Neuron (in vitro differentiated cells): ENCODE results near the gene NLRX1.
A peak's percentile ranks its signal among the peaks of the same experiment; 100 is the strongest.
"Not testable (repeated sequence)": the region's sequence is repeated elsewhere in the genome, so short reads cannot be mapped to it uniquely, and the experiment has no call there.

ENCODE experiments used
- H2AFZ ChIP-seq: one replicate; pipeline ENCODE4 v1.6.1; 2013; ENCODE audit warnings: low read depth, mild to moderate bottlenecking, inconsistent platforms, low read length, moderate library complexity
- H3K27me3 ChIP-seq: one replicate; pipeline ENCODE4 v1.6.1; 2013; ENCODE audit warnings: low read length; ENCODE audit not compliant: insufficient read depth
- H3K36me3 ChIP-seq: one replicate; pipeline ENCODE4 v1.6.1; 2013; ENCODE audit warnings: low read length; ENCODE audit not compliant: insufficient read depth
- H3K4me1 ChIP-seq: one replicate; pipeline ENCODE4 v1.6.1; 2013; ENCODE audit warnings: low read length; ENCODE audit not compliant: insufficient read depth
- H3K4me3 ChIP-seq: 2 replicates; pipeline ENCODE4 v1.5.1; 2013; ENCODE audit warnings: mild to moderate bottlenecking, low read length, moderate library complexity
- H3K9me3 ChIP-seq: one replicate; pipeline ENCODE4 v1.6.1; 2013; ENCODE audit warnings: low read length

NLRX1 gene

GRCh38 chr11:119168471-119169281 lies at the start of gene NLRX1:
NLRX1 (plus strand) TSS chr11:119168725; CDS start chr11:119171404, 2,679 bp downstream.
- H3K4me3 ChIP-seq, result peak within 1 kb of the TSS; percentile 25
- no peaks in the 10 kb centered on the region for H3K9me3 ChIP-seq
- H3K4me1 ChIP-seq, result no peaks in the 10 kb centered on the region
- no peaks in the 10 kb centered on the region for H3K36me3 ChIP-seq
- peak within 1 kb of the TSS; percentile 49 for H2AFZ ChIP-seq
- H3K27me3 ChIP-seq, result peaks cover 13% of the 10 kb centered on the region

- Histone ChIP-seq H3K4me3 (no peak overlapping the region), H3K4me1 (peaks cover 14% of the 10 kb centered on the region), H3K9me3 (no peaks in the 10 kb centered on the region), H2AFZ (no peak overlapping the region), H3K36me3 (peaks cover 5% of the 10 kb centered on the region), H3K27me3 (no peaks in the 10 kb centered on the region)
These were observed 49.6 kb upstream of the NLRX1 start for GRCh38 chr11:119118946-119119345.

DNA sequence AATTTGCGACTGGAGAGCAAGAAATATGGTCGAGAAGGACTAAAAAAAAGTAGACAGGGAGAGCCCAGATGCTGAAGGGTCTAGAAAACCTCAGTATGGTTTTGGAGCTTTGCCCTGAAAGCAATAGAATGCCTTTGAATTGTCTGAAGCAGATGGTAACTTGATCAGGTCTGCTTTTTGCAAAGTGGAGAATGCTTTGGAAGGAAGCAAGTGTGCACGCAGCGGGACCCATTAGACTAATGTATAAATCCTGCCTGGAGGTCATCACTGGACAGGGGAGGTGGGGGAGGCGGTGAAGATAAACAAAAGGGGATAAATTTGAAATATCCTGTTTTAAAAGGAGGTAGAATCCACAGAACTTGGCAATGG lies 47.9 kb upstream of the NLRX1 start:
- Histone ChIP-seq H3K36me3 (peaks cover 13% of the 10 kb centered on the region), H3K9me3 (no peaks in the 10 kb centered on the region), H3K27me3 (no peaks in the 10 kb centered on the region), H2AFZ (peak overlapping the region; percentile 48), H3K4me3 (peak overlapping the region; percentile 58), H3K4me1 (peaks cover 14% of the 10 kb centered on the region)

- Histone ChIP-seq H3K4me3 (peak within 1 kb of the TSS; percentile 78), H3K4me1 (peaks cover 14% of the 10 kb centered on the region)
These were observed 47.3 kb upstream of the NLRX1 start, which contains the start of gene HINFP for GRCh38 chr11:119121008-119121810. HINFP (plus strand) TSS chr11:119121580; CDS start chr11:119126945, 5,365 bp downstream.

GRCh38 chr11:119121811-119122124 lies 46.8 kb upstream of the NLRX1 start:
- peaks cover 15% of the 10 kb centered on the region for H3K36me3 ChIP-seq
- H3K4me1 ChIP-seq, result peaks cover 14% of the 10 kb centered on the region
- H2AFZ ChIP-seq, result peak overlapping the region; percentile 31
- H3K27me3 ChIP-seq, result no peaks in the 10 kb centered on the region
- no peaks in the 10 kb centered on the region for H3K9me3 ChIP-seq
- peak overlapping the region; percentile 78 for H3K4me3 ChIP-seq

More at GRCh38 chr11:119121008-119121810, 47.3 kb upstream of the NLRX1 start, which contains the start of gene HINFP:
- peak within 1 kb of the TSS; percentile 48 for H2AFZ ChIP-seq
- peaks cover 14% of the 10 kb centered on the region for H3K36me3 ChIP-seq
- H3K27me3 ChIP-seq, result no peaks in the 10 kb centered on the region
- no peaks in the 10 kb centered on the region for H3K9me3 ChIP-seq

DNA sequence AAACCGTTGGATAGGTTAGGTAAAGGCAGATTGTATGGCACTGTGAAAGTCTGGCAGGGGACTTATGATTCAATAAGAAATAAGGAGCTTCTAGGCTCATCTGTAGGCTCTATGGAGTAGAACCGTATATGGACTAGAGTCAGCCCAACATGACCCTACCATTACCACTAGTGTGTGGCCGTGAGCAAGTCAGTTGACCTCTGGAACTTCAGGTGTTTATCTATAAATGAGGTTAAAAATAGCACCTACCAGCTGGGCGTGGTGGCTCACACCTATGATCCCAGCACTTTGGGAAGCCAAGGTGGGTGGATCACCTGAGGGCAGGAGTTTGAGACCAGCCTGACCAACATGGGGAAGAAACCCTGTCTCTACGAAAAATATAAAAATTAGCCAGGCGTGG lies 42.7 kb upstream of the NLRX1 start:
- Histone ChIP-seq H2AFZ (no peak overlapping the region), H3K36me3 (peaks cover 24% of the 10 kb centered on the region), H3K9me3 (no peaks in the 10 kb centered on the region), H3K4me1 (peaks cover 9% of the 10 kb centered on the region), H3K4me3 (no peak overlapping the region), H3K27me3 (no peaks in the 10 kb centered on the region)

GRCh38 chr11:119126675-119127268 lies 41.8 kb upstream of the NLRX1 start:
- H3K36me3 ChIP-seq, result peaks cover 30% of the 10 kb centered on the region
- H2AFZ ChIP-seq, result no peak overlapping the region
- H3K4me1 ChIP-seq, result peaks cover 9% of the 10 kb centered on the region
- H3K27me3 ChIP-seq, result no peaks in the 10 kb centered on the region
- H3K4me3 ChIP-seq, result no peak overlapping the region
- no peaks in the 10 kb centered on the region for H3K9me3 ChIP-seq

- no peaks in the 10 kb centered on the region for H3K4me1 ChIP-seq
- peaks cover 44% of the 10 kb centered on the region for H3K36me3 ChIP-seq
- H2AFZ ChIP-seq, result no peak overlapping the region
- H3K9me3 ChIP-seq, result no peaks in the 10 kb centered on the region
- H3K27me3 ChIP-seq, result no peaks in the 10 kb centered on the region
- no peak overlapping the region for H3K4me3 ChIP-seq
These were observed 37.9 kb upstream of the NLRX1 start for GRCh38 chr11:119130662-119131061.

- Histone ChIP-seq H3K9me3 (no peaks in the 10 kb centered on the region), H3K4me1 (no peaks in the 10 kb centered on the region), H3K27me3 (no peaks in the 10 kb centered on the region), H3K36me3 (peaks cover 34% of the 10 kb centered on the region), H2AFZ (no peak overlapping the region), H3K4me3 (no peak overlapping the region)
These were observed 34.0 kb upstream of the NLRX1 start for GRCh38 chr11:119134389-119134978.

DNA sequence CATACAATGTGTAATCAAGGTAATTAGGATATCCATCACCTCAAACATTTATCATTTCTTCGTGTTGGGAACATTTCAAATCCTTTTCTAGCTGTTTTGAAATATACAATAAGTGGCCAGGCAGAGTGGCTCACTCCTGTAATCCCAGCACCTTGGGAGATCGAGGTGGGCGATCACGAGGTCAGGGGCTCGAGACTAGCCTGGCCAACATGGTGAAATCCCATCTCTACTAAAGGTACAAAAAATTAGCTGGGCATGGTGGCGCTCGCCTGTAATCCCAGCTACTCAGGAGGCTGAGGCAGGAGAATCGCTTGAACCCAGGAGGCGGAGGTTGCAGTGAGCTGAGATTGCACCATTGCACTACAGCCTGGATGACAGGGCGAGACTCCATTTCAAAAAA lies 29.2 kb upstream of the NLRX1 start:
- H2AFZ ChIP-seq, H3K27me3 ChIP-seq, H3K9me3 ChIP-seq, H3K36me3 ChIP-seq, H3K4me3 ChIP-seq, H3K4me1 ChIP-seq: not testable (repeated sequence)

- peaks cover 25% of the 10 kb centered on the region for H3K27me3 ChIP-seq
- no peaks in the 10 kb centered on the region for H3K9me3 ChIP-seq
- H3K36me3 ChIP-seq, result no peaks in the 10 kb centered on the region
- H3K4me3 ChIP-seq, result no peak overlapping the region
- no peak overlapping the region for H2AFZ ChIP-seq
- peaks cover 9% of the 10 kb centered on the region for H3K4me1 ChIP-seq
These were observed 23.6 kb upstream of the NLRX1 start for GRCh38 chr11:119144825-119145486.

- Histone ChIP-seq H3K27me3 (peaks cover 31% of the 10 kb centered on the region), H3K4me1 (peaks cover 10% of the 10 kb centered on the region), H3K9me3 (no peaks in the 10 kb centered on the region), H2AFZ (no peak overlapping the region), H3K36me3 (no peaks in the 10 kb centered on the region), H3K4me3 (no peak overlapping the region)
These were observed 23.0 kb upstream of the NLRX1 start for GRCh38 chr11:119145551-119145950.
